NCI-H524 treated with DMSO at 0.1 percent for 48 hours (cell line): ENCODE results near the gene GADL1.

ENCODE experiments used
- DNase-seq: peaks from one replicate; lab custom pipeline; 2025; lab: John Stamatoyannopoulos, UW

Gene GADL1

DNA sequence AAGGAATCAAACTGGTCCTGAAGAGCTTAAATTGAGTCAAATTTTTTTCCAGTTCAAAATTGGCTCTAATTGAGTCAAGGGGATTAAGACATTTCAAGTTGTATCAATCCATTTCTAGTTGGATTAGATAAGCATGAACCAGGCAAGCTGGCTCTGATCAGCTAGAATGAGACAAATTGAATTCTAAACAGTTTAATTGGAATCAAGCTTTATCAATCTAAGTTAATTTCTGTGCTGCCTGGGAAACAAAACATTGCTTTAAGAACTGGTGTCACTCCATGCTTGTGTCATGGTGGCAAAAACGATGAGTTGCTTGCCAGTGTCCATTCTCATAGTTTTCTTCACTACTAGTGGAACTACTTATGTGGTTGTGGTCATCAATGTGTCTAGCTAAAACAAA is 171.2 kb downstream of the GADL1 start:
- no peak for DNase-seq

DNA sequence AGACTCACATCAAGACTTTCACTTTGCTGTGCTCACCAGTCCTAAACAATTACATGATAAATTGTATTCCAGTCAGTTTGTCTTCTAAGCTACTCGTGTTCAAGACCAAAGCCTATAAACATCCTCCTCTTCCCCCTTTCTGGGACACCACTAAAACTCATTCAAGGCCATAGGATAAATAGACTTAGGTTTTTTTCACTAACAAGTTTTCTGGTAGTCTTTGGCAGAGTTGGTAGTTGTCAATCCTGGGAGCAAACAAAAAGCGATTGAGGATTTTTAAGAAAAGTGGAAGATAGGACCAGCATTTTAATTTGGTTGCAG is 173.2 kb downstream of the GADL1 start:
- DNase-seq, result no peak

DNA sequence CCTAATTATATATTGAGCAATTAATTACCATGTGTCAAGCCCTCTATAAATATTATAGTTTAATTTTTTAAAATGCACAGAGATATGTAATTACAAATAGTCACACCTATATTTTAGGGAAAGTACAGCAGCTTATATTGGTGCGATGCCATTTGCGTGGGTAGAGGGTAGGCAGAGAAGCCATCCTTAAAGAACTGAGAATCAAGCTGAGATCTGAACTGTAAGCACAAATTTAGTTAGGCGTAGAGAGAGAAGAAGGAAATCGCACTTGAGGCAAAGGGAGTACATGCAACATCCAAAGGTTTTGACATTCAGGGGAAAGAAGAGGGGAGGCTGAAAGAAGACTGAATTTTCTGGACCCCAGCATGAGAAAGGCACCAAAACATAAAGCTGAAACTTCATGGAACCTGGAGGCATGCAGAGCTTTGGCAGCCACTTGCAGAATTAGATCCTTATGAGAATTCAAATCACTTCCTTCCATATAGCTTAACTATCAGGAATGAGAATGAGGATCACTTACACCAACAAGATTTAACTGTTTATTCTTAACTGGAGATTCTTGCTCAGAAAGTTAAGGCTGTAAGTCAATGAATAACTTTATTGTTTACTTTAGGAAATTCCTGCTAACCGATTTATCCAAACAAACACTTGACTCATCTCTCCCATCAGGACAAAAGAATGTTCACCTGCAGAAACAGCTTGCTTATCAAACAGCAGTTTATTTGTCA is 173.7 kb downstream of the GADL1 start:
- no peak for DNase-seq

DNA sequence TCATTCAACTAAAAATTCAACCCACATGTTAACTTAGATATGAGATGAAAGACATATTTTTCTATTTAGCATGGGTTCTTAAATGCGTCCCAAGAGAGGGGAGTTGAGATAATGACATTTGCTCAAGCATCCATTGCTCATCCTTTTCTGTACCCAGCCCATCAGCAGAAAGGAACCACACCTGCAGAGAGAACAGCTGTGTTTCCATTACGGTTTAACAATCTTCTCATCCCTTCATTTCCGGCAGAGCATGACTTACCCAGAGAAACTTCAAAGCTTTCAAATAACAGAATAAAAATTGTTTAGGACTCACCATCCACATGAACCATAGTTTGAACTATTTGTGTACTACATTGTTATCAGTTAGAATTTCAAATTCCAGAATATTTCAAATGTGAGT is 174.9 kb downstream of the GADL1 start:
- DNase-seq, result no peak

DNA sequence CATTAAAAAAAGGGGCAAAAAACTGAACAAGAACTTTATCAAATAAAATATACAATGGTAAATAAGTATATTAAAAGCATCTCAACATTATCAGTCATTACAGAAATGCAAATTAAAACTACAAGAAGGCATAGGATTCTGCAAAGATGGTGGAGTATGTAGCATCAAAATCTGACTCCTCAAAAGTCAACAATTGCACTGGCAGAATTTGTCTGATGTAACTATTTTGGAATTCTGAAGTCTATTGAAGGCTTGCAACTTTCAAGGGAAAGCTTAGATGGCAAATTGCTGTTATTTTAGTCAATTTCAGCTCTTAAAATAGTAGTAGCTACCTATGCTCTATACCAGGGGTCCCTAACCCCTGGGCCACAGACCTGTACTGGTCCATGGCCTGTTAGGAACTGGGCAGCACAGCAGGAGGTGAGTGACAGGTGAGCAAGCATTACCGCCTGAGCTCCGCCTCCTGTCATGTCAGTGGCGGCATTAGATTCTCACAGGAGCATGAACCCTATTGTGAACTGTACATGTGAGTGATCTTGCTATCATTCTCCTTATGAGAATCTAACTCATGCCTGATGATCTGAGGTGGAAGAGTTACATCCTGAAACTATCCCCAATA is 180.5 kb downstream of the GADL1 start:
- DNase-seq, result no peak

DNA sequence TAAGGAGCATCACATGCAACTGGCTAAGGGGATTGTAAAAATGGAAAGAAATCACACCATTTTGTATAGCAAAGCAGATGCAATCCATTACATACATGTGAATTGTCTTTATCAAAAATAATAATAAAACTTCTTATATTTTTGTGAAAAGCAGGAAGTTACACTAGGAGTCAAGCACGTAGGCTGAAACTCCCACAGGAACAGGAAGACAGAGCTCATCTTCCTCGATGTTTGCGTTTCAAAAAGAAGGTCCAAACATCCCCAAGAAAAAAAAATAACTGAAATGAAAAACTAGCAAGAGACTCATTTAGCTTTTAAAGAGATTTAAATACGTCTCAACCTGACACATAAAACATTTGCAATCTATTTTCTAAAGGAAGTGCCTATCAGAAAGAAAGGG is 181.5 kb downstream of the GADL1 start:
- no peak for DNase-seq

DNA sequence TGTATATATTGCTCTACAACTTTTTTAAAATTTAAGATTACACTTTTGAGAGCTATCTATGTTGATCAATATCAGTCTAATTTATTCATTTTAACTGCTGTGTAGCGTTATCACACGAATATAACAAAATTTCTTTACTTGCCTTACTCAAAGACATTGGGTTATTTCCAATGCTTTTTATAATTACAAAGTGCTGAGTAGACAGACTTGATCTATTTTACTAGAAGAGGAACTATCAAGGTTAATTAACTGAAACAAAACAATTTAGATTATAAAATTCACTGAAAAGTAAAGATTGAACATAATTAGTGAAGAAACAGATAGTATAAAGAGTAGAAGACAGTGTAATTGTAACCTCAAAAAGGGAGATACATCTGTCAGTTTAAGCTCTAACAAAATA is 182.6 kb downstream of the GADL1 start:
- DNase-seq, result no peak

DNA sequence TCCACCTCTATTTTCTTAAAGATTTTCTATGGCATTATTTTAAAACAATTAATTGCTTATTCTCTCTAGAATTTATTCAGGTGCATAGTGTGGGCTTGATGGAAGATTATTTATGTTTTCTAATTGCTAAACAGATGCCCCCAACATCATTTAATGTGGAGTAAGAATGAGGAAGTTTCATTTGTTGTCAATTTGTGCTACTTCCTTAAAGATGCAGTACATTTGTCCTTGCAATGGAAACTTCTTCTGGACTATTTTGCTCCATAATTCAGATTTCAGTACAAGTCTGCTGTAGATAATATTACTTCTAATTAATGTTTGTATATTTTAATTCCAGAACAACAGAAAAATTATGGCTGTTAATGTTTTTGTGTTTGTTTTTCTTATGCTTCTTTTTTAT is 183.3 kb downstream of the GADL1 start:
- DNase-seq, result no peak

DNA sequence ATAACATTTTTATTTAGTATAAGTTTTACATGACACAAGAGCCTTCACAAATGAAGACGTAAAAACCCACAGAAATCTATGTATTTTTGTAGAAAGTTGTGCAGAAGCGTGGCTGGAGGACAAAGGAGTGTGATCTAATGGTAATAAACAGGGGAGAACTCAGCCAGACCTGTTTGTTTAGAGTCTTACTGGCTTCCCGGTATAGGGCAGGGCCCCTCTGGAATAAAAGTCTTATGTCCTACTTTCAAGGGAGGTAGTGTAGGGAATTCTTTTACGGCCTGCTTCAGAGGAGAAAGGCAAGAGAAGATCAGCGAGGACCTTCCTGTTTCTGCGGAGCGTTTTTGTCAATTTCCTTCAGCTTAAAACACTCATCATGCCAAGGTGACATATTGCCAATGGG is 184.4 kb downstream of the GADL1 start:
- DNase-seq, result no peak

DNA sequence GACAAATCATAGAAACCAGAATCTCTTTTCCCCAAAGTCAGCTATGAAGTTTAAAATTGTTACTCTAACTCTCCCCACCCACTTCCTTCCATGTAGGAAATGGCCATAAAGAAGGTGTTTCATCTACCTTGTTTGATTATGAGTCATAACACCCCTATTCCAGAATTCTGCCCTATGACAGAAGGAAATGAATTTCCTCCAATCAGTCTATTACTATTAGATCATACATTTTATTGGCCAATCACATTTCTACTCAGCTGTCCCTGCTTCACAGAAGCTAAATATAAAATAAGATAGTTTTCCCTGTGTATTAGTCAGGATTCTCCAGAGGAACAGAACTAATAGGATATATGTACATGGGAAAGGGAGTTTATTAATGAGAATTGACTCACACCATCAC is 186.0 kb downstream of the GADL1 start:
- DNase-seq, result no peak

DNA sequence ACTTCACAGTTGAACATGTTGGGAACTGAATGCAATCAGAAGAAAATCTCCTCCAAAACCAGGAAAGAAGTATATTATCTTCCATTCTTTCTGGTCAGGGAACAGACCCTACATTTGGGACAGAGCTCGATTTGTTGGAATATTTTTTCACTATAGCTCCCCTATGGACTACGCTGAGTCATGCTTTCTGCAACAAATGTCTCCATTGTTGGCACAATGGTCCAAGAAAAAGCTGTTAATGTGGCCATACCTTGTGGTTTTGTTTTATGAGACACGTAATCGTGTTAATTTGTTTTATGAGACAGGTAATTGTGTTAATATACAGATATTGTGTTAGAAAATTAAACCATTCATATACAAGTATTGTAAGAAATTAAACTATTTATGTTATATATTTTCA is 186.6 kb downstream of the GADL1 start:
- no peak for DNase-seq

DNA sequence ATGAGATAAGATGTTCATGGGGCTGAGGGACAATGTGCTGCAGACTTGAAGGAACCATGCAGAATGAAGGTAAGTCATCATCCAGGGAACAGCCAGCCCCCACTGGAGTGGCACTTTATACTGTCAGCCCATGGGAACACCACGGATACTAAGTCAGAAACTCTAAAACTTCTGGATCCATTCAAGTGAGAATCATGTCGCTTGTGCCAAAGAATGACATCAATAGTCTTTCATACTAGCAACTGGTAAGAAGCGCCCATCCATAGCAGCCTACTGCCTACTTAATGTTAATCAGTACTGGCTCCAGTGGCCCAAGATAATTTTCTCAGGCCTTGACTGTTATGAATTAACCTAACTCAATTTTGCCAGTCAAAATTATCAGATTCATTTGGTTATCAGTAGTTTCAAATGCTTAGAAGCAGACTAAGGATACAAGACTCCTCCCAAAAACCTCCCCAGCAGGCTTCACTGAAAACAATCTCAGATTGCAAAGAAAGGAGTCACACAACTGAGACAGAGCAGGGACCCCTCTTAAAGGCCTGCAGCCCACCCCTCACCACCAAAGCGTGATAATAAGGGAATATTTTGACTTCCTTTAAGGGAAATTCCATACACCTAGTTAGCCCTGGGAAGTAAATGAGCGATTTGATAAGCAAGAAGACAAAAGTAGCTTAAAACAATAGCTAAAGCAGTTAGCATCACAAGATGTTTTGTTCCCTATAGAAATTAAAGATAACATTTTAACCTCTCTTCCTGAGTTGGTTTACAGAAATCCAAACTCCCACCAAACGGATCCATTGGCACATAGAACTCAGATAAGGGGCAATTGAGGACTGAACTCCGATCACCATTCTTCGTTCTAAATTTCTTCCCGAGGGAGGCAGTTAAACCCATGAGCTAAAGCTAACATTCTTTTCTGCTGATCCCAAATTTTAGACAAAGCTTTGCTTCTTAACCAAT is 189.2 kb downstream of the GADL1 start:
- no peak for DNase-seq

DNA sequence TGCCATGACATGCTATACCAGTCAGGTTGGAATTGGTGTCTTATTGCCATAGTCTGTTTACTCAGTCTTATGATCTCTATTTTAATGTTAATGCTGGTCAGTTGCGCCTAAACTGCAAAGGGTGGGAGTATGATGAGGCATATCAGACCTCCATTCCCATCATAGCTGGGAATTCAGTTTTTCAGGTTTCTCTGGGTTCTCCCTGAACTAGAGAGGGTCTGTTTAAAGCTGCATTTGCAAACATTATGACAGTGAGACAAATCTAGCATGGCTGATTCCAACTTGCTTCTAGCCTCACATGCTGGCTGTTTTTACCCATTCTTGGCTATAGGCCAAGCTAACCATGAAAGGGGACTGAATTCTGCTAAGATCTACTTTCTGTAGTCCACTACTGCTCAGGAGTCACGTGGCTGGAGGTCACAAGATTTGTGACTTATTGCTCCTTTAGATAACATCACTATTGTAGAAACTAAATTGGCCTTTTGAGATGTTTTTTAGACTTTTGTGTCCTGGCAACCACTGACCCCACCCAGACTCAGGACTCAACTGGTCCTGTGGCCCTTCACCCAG is 191.5 kb downstream of the GADL1 start:
- DNase-seq, result no peak

DNA sequence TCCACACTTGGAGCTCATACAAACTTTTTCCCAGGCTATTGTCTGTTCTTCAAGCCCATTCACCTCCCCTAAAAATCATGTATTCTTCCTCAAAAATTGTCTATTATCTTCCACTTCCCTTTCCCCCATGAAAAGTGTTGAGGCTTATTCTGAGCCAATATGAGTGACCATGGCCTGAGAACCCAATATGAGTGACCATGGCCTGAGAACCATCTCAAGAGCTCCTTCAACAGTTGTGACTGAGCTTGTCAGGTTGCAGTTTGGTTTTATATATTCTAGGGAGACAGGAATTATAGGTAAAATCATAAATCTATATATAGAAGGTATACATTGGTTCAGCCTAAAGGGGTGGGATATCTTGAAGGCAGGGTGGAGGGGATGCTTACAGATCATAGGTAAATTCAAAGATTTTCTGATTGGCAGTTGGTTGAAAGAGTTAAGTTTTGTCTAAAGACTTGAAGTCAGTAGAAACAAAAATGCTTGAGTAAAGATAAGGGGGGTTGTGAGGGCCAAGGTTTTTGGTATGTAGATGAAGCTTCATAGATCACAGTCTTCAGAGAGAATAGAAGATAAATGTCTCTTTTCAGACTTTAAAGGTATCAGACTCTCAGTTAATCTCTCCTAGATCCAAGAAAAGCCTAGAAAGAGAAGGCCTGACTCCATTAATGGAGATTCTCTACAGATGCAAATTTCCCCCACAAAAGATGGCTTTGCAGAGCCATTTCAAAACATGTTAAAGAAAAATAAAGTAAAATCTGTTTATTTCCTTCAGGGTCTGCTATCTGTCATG is 192.2 kb downstream of the GADL1 start:
- no peak for DNase-seq

DNA sequence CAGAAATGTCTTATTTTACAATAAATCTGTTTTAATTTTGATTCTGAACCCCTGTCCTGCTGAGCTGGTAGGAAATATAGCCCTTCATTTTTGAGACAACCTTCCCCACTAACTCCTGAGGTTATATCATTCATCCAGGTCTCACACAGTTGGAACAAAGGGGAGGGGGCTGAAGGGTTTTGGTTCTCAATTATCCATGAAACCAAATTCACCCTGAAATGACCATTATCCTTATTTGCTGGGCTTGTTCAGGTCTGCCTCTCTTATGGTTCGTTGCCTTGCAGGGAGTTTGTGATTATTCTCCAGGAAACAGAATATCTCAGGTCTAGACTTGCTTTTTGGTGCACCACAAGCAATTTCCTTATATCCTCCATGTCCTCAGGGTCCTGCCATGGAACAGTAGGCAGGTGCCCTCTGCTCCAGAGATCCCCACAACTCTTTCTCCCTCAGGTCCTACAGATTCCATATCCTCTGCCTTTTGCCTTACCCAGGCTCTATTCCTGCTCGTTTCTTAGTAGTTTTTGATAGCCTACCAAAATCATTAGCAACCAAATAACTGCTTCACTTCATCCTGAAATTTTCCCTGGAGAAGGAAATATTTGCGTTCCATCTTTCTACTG is 193.6 kb downstream of the GADL1 start:
- DNase-seq, result no peak

DNA sequence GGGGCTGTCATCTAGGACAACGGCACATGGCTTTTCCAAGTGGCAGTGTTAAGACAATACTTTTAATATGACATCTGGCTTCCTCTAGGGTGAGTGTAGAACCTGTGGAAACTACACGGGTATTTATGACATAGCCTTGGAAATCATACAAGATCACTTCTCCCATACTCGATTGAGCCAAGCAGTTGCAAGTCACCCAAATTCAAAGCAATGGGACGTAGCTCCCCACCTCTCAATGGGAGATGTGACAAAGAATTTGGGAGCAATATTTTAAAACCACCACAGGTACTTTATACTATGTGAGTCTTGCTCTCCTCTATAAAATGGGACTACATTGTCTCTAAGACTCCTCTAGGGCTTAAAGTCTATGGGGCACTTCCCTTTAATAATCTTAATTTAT is 194.5 kb downstream of the GADL1 start:
- DNase-seq, result no peak

DNA sequence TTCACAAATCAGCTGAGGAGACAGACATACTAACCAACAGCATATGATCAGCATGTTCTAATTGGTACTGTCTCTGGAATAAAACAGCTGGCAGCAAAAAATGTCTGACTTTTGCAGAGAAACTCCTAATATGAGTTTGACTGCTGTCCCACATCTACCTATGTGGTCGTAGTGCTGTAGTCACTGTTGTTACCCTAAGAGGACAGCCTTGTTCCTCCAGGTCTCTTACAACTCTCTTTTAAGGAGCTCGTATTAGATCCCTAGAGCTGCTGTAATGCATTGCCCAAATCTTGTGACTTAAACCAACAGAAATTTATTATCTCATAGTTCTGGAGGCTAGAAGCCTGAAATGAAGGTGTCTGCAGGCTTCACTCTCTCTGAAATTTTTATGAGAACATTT is 195.9 kb downstream of the GADL1 start:
- DNase-seq, result no peak

DNA sequence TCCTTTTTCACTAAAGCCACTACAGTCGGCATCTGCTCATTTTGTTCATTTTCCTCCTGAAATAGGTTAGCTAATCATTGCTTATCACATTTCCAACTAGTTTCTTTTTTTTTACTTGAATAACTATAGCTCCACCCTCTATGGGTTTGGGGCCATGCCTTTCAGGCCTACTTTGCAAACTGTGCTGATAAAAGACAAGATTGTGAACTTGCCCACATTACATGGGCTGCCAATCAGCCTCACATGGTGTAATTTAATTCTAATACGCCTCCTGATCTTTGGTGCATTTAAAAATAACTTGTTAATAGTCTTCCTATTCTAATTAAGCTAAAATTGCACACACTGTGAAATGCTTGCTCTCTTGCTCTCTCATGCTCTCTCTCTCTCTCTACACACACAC is 197.6 kb downstream of the GADL1 start:
- DNase-seq, result no peak

DNA sequence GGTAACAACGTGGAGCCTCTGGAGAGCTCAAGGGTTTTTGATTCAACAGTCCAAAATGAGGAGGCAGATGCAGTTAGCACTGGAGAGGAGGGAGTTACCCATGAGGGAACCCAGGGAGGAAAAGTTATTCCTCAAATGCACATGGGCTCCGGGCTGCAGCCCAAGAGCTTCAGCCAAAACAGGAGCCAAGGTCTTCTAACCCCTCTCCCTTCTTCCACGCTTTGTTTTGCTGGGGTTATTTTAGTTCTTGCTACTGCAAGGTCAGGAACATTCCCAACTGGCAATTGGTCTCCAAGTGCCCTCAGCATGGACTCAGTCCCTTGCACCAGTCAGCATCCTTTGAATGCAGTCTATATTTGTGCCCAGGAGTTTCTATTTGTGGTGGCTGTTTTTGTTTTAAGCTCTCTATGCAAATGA is 198.1 kb downstream of the GADL1 start:
- no peak for DNase-seq

DNA sequence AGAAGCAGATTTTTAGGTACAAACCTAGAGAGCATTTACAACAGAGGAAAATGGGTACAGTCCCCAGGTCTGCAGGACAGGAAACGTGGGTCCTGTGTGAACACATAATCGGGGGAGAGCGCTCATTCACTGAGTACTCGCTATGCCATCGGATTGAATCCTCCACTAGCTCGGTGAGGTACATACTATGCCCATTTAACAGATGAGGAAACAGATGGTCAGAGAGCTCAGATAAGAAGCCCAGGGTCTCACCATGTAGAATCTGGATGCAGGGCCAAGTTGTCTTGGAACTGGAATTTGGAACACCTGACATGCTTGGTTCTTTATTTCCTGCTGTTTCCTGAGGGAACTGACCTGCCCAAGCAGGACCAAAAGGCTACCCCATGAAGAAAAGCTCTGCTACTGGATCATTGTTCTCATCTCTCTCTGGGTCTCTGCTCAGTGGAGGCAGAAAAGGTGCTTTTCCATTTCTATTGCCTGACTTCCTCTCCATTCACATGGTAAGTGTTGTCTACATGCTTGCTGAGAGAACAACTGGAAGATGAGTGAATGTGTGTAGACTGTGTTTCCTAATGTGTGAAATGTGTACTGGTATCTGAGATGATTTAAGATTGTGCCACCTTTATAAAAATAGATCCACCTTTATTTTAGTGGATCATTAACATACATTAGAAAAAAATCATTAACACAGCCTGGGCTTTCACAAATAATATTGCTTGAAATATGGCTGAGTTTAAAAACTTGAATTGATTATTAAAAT is 199.0 kb downstream of the GADL1 start:
- DNase-seq, result no peak

DNA sequence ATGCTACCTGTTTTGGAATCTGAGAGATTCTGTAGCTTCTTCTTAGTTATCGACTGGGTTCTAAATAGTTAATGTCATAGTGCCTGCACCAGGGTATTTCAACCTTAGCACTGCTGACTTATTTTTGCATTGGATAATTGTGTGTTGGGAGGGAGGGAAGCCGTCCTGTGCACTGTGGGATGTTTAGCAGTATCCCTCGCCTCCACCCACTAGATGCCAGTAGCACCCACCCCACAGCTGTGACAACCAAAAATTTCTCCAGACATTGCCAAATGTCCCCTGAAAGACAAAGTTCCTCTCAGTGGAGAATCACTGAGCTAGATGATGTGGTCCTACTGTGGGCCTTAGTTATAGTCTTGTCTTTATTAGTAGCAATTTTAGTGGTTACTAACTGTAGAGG is 199.8 kb downstream of the GADL1 start:
- no peak for DNase-seq
